GM18505 (cell line): ENCODE results near the gene HAUS1.
"Not testable (repeated sequence)": the region's sequence is repeated elsewhere in the genome, so short reads cannot be mapped to it uniquely, and the experiment has no call there.

ENCODE experiments used
- ATAC-seq: cut with Tn5 transposase; IDR thresholded peaks from one replicate; pipeline ENCODE4 v1.9.1; 2021; ENCODE audit not compliant: unreplicated experiment
- POLR2A ChIP-seq: IDR thresholded peaks from 4 replicates; pipeline ENCODE4 v1.6.1; 2011; ENCODE audit warnings: borderline replicate concordance; ENCODE audit not compliant: insufficient read depth, insufficient read length; ENCODE audit errors: extremely low read depth

Gene HAUS1

DNA sequence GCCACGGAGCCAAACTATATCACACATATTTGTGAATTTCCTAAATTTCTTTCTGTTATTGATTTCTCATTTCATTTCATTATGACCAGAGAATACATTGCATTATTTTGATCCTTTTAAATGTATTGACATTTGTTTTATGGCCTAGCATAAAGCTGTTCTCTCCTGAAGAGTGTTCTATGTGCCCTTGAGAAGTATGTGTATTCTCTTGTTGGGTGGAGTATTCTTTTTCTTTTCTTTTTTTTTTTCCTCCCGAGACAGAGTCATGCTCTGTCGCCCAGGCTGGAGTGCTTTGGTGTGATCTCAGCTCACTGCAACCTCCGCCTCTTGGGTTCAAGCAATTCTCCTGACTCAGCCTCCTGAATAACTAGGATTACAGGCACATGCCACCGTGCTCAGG lies 5.2 kb downstream of the HAUS1 start:
- no peak for ATAC-seq
- no peak for TF ChIP-seq POLR2A

GRCh38 chr18:46110406-46110805 lies 6.2 kb downstream of the HAUS1 start:
- no peak for ATAC-seq
- no peak for TF ChIP-seq POLR2A

- TF ChIP-seq POLR2A = no peak
- no peak for ATAC-seq
These were observed 9.6 kb downstream of the HAUS1 start for GRCh38 chr18:46113751-46114150.

DNA sequence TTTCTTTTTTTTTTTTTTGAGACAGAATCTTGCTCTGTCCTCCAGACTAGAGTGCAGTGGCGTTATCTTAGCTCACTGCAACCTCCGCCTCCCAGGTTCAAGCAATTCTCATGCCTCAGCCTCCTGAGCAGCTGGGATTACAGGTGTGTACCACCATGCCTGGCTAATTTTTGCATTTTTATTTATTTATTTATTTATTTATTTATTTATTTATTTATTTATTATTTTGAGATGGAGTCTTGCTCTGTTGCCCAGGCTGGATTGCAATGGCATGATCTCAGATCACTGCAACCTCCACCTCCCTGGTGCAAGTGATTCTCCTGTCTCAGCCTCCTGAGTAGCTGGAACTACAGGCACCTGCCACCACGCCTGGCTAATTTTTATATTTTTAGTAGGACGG lies 22.4 kb downstream of the HAUS1 start:
- not testable (repeated sequence) for ATAC-seq

DNA sequence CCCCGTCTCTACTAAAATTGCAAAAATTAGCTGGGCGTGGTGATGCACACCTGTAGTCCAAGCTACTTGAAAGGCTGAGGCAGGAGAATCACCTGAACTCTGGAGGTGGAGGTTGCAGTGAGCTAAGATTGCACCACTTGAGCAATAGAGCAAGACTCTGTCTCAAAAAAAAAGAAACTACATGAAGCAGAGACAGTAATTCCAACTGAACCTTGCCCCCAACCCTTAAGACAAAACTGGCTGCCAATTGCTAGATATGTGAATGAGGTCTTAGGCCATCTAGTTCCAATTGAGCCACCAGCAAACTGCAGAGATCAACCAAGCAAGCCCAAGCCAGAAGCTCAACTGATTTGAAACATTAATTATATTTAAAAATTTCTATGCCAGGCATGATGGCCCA lies 25.9 kb downstream of the HAUS1 start:
- ATAC-seq = no peak
- TF ChIP-seq POLR2A = no peak

GRCh38 chr18:46130549-46130948 lies 26.4 kb downstream of the HAUS1 start:
- not testable (repeated sequence) for ATAC-seq

GRCh38 chr18:46133534-46133933 lies 29.3 kb downstream of the HAUS1 start:
- no peak for ATAC-seq
- TF ChIP-seq POLR2A = no peak

DNA sequence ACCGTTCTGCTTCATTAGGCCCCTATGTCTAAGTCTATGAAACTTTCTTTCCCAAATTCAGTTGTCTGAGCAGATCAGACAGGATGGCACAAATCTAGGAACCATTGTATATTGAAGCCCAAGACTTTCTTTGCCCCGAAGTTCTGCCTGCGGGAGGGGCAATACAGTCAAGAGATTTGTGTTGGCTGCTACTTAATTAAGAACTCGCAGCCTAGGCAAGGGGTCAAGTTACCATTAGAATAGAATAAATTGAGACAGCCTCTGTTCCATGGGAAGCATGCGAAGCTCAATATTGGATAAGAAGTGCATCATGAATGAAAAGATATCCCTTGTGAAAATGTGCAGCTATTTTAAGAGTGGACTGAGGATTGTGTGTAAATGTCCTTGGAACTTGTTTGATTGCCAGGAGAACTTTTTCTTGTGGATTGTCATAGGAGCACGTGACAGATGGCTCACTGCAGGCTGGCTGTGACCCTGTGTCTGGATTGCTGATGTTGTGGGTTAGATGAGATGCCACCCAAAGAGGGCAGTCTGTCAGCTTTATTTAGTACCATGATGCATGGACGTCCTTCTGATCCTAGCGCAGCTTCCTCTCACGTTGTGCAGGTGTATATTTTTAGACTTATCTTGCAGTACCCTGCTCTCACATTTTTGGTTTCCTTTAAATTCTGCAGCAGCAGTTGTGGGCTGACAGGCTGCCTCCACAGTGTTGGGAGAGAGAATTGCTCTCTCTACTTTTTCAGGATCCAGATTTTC lies 30.9 kb downstream of the HAUS1 start:
- ATAC-seq = no peak
- no peak for TF ChIP-seq POLR2A

DNA sequence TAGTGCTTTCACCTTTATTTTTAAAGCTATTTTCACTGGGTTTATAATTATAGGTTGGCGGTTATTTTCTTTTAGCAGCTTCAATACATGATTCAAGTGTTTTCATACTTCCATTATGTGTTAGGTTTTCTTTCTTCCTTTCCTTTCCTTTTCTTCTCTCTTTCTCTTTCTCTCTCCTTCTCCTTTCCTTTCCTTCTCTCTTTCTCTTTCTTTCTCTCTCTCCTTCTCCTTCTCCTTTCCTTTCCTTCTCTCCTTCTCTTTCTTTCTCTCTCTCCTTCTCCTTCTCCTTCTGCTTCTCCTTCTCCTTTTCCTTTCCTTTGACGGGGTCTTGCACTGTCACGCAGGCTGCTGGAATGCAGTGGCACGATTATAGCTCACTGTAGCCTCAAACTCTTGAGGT lies 36.0 kb downstream of the HAUS1 start:
- no peak for TF ChIP-seq POLR2A
- ATAC-seq = no peak

DNA sequence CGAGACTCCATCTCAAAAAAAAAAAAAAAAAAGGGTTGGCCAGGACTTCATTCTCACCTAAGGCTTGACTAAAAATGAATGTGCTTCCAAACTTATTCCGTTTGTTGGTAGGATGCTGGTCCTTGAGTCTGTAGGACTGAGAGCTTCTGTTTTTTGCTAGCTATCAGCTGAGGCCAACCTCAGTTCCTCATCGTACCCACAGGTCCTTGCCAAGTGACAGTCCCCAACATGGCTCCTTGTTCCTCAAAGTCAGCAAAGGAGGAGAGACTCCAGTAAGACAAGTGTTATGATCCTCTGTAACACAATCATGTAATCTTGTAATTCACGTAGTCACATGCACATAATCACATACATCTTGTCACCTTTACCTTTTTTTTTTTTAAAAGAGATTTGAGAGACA lies 37.0 kb downstream of the HAUS1 start:
- no peak for ATAC-seq

GRCh38 chr18:46148810-46149209 lies 44.6 kb downstream of the HAUS1 start:
- TF ChIP-seq POLR2A = no peak
- ATAC-seq = no peak

More for the DNA sequence above, 37.0 kb downstream of the HAUS1 start:
- no peak for TF ChIP-seq POLR2A

DNA sequence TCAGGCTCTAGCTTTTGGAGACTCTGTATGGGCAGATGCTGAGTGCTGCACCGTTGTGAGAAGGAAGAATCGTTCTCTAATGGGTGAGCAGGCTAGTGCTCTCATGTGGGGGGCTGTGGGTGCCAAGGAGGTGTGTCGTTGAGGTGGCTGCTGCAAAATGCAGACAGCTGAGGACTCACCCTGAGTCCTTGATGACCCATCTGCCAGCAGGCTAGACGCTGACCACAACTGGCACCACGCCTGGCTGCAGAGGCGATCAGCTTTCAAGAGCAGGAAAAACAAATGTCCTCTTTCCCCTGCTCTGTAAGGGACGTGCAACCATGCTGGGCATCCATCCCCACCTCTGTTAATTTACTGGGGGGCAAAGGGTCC lies 48.2 kb downstream of the HAUS1 start:
- TF ChIP-seq POLR2A = no peak
- ATAC-seq = no peak

- no peak for TF ChIP-seq POLR2A
- ATAC-seq = no peak
These were observed 48.8 kb downstream of the HAUS1 start for GRCh38 chr18:46152808-46153617.

DNA sequence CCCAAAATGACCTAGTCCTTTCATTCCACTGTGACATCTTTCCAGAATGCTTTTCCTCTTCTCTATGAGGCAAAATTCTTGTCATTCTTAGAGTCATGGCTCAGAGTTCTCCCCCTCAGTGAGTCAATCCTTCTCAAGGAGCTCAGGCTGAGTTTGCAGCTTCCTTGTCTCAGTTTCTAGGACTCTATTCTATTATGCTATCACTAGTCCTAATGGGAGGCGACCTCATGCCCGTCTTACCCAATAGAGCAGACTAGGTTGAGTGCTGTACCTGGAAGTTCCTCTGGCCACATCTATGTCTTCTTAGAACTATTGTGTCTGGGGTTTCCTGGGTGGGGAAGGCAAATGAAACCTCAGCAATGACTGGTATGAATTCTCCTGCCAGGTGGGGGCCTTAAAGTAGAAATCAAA lies 51.5 kb downstream of the HAUS1 start:
- ATAC-seq = no peak
- TF ChIP-seq POLR2A = no peak

GRCh38 chr18:46156124-46156745 lies 52.0 kb downstream of the HAUS1 start:
- no peak for TF ChIP-seq POLR2A
- ATAC-seq = no peak

GRCh38 chr18:46156843-46157242 lies 52.7 kb downstream of the HAUS1 start:
- TF ChIP-seq POLR2A = no peak
- no peak for ATAC-seq
